CD4-positive, CD25-positive, alpha-beta regulatory T cell (primary cell): ENCODE results near the gene HNRNPA3. TPM values are rescaled to one million over a fixed set of nuclear protein-coding genes. Genes with fewer than 3 reads are reported as not detected.
"Not testable (repeated sequence)": the region's sequence is repeated elsewhere in the genome, so short reads cannot be mapped to it uniquely, and the experiment has no call there.

ENCODE experiments used
- ATAC-seq, 2 donors: fragments of 150-1000 bp; cut with Tn5 transposase; one replicate each; pipeline ENCODE4 v1.10.0; 2021; ENCODE audit warnings: low read depth in 2 of 2, moderate number of reproducible peaks in 2 of 2, moderate library complexity in 1 of 2
- DNase-seq, 3 donors: peaks; one replicate each; pipeline versions ENCODE4 v3.0.0 to v3.0.0-alpha.2; 2012 to 2022; ENCODE audit warnings: mixed read lengths in 1 of 3
- H3K27ac ChIP-seq: one replicate; pipeline ENCODE4 v1.7.0; 2013; ENCODE audit warnings: mild to moderate bottlenecking, low read length; ENCODE audit not compliant: insufficient read depth, poor library complexity, severe bottlenecking
- H3K27me3 ChIP-seq: one replicate; pipeline ENCODE4 v1.7.0; 2013; ENCODE audit warnings: low read length; ENCODE audit not compliant: control insufficient read depth, insufficient read depth
- H3K36me3 ChIP-seq: one replicate; pipeline ENCODE4 v1.7.0; 2013; ENCODE audit warnings: mild to moderate bottlenecking, low read length, moderate library complexity; ENCODE audit not compliant: control insufficient read depth, insufficient read depth
- H3K4me1 ChIP-seq: 2 replicates; pipeline ENCODE4 v1.7.0; 2013; ENCODE audit warnings: mild to moderate bottlenecking, low read length; ENCODE audit not compliant: insufficient read depth, control insufficient read depth, poor library complexity, severe bottlenecking
- H3K4me3 ChIP-seq: one replicate; pipeline ENCODE4 v1.7.0; 2013; ENCODE audit warnings: low read depth, mild to moderate bottlenecking, low read length, moderate library complexity
- H3K9me3 ChIP-seq, 2 experiments: 1 replicate in 1 of 2; 2 replicates in 1 of 2; pipeline ENCODE4 v1.7.0; 2013; ENCODE audit warnings: low read length in 2 of 2, mild to moderate bottlenecking in 1 of 2, moderate library complexity in 1 of 2; ENCODE audit not compliant: control insufficient read depth in 2 of 2
- H3K27ac Mint-ChIP-seq, 3 donors: one replicate each; pipeline ENCODE4 v1.8.0; 2020 to 2022; ENCODE audit warnings: mild to moderate bottlenecking in 3 of 3, mixed read lengths in 3 of 3, moderate library complexity in 2 of 3
- H3K27me3 Mint-ChIP-seq: one replicate; pipeline ENCODE4 v1.8.0; 2022; ENCODE audit warnings: mild to moderate bottlenecking, mixed read lengths
- H3K36me3 Mint-ChIP-seq: one replicate; pipeline ENCODE4 v1.8.0; 2020; ENCODE audit warnings: mixed read lengths
- H3K4me1 Mint-ChIP-seq, 4 donors: one replicate each; pipeline ENCODE4 v1.8.0; 2020 to 2022; ENCODE audit warnings: mixed read lengths in 4 of 4, mild to moderate bottlenecking in 1 of 4
- H3K4me3 Mint-ChIP-seq, 4 donors: one replicate each; pipeline ENCODE4 v1.8.0; 2020 to 2022; ENCODE audit warnings: mild to moderate bottlenecking in 4 of 4, mixed read lengths in 4 of 4, moderate library complexity in 3 of 4
- H3K9me3 Mint-ChIP-seq, 7 donors: one replicate each; pipeline ENCODE4 v1.8.0; 2020 to 2022; ENCODE audit warnings: mixed read lengths in 7 of 7, mild to moderate bottlenecking in 3 of 7, moderate library complexity in 2 of 7
- polyA plus RNA-seq, 4 donors: library from polyadenylated mRNA; unstranded; fragments of 300-500 nt; fragmentation: Illumina TruSeq; gene quantifications; one replicate each; pipeline ENCODE4 v1.2.3, GENCODE V29; 2021
- total RNA-seq: library from RNA; stranded (reverse); gene quantifications from one replicate; pipeline ENCODE4 v1.2.3, GENCODE V29; 2022

The HNRNPA3 gene
- total and polyA plus RNA-seq, 5 donors from 2014 or later, result 38.8 to 231 (median 58.1) TPM

GRCh38 chr2:177180269-177181000 is 32.2 kb upstream of the HNRNPA3 start:
- Mint-ChIP-seq H3K4me1 (no peaks in the 10 kb centered on the region), H3K27me3 (peaks cover 25% of the 10 kb centered on the region), H3K27ac (no peak overlapping the region), H3K4me3 (no peak overlapping the region), H3K9me3 (no peaks in the 10 kb centered on the region), H3K36me3 (no peaks in the 10 kb centered on the region)
- no peaks in the 10 kb centered on the region for H3K4me1 ChIP-seq
- H3K27ac ChIP-seq, result no peak overlapping the region
- H3K9me3 ChIP-seq, result no peaks in the 10 kb centered on the region
- no peak for ATAC-seq
- no peak overlapping the region for H3K4me3 ChIP-seq
- DNase-seq, result no peak
- peaks cover 3% of the 10 kb centered on the region for H3K27me3 ChIP-seq
- no peaks in the 10 kb centered on the region for H3K36me3 ChIP-seq

GRCh38 chr2:177183860-177184259 is 28.7 kb upstream of the HNRNPA3 start:
- DNase-seq (no peak), ATAC-seq (no peak)
- Mint-ChIP-seq H3K4me3 (no peak overlapping the region), H3K27me3 (peaks cover 19% of the 10 kb centered on the region), H3K9me3 (no peaks in the 10 kb centered on the region), H3K36me3 (no peaks in the 10 kb centered on the region), H3K27ac (no peak overlapping the region), H3K4me1 (no peaks in the 10 kb centered on the region)
- Histone ChIP-seq H3K4me3 (no peak overlapping the region), H3K36me3 (no peaks in the 10 kb centered on the region), H3K27me3 (no peaks in the 10 kb centered on the region), H3K4me1 (no peaks in the 10 kb centered on the region), H3K9me3 (no peaks in the 10 kb centered on the region), H3K27ac (no peak overlapping the region)

GRCh38 chr2:177184606-177185005 is 28.0 kb upstream of the HNRNPA3 start:
- Histone ChIP-seq H3K4me3 (no peak overlapping the region), H3K27ac (no peak overlapping the region), H3K4me1 (no peaks in the 10 kb centered on the region), H3K9me3 (no peaks in the 10 kb centered on the region), H3K27me3 (no peaks in the 10 kb centered on the region), H3K36me3 (no peaks in the 10 kb centered on the region)
- H3K9me3 Mint-ChIP-seq, result no peaks in the 10 kb centered on the region
- ATAC-seq (no peak), DNase-seq (no peak)
- no peak overlapping the region for H3K27ac Mint-ChIP-seq
- H3K36me3 Mint-ChIP-seq, result no peaks in the 10 kb centered on the region
- peaks cover 19% of the 10 kb centered on the region for H3K27me3 Mint-ChIP-seq
- no peak overlapping the region for H3K4me3 Mint-ChIP-seq
- H3K4me1 Mint-ChIP-seq, result no peaks in the 10 kb centered on the region

- not testable (repeated sequence) for H3K27ac ChIP-seq, H3K27me3 ChIP-seq, H3K36me3 Mint-ChIP-seq, H3K4me3 ChIP-seq, H3K36me3 ChIP-seq, H3K9me3 ChIP-seq, H3K4me1 Mint-ChIP-seq, DNase-seq, H3K4me3 Mint-ChIP-seq, H3K4me1 ChIP-seq, ATAC-seq, H3K9me3 Mint-ChIP-seq, H3K27ac Mint-ChIP-seq
- H3K27me3 Mint-ChIP-seq, result peaks cover 19% of the 10 kb centered on the region
These were observed 26.6 kb upstream of the HNRNPA3 start for GRCh38 chr2:177186038-177186437.

GRCh38 chr2:177187631-177188312 is 24.8 kb upstream of the HNRNPA3 start:
- peaks cover 19% of the 10 kb centered on the region for H3K27me3 Mint-ChIP-seq
- no peak for ATAC-seq

GRCh38 chr2:177188482-177189469 is 23.8 kb upstream of the HNRNPA3 start:
- H3K36me3 Mint-ChIP-seq, result no peaks in the 10 kb centered on the region
- no peaks in the 10 kb centered on the region for H3K27me3 ChIP-seq
- no peak for DNase-seq
- H3K4me3 Mint-ChIP-seq, result no peak overlapping the region
- H3K27me3 Mint-ChIP-seq, result peaks cover 9% of the 10 kb centered on the region
- H3K36me3 ChIP-seq, result no peaks in the 10 kb centered on the region
- ATAC-seq, result no peak
- no peaks in the 10 kb centered on the region for H3K9me3 ChIP-seq
- no peak overlapping the region for H3K4me3 ChIP-seq
- no peaks in the 10 kb centered on the region for H3K9me3 Mint-ChIP-seq
- H3K27ac ChIP-seq, result no peak overlapping the region
- peak overlapping the region in 1 of 3 donors; percentile 51 for H3K27ac Mint-ChIP-seq
- H3K4me1 ChIP-seq, result peaks cover 5% of the 10 kb centered on the region
- H3K4me1 Mint-ChIP-seq, result peaks cover 0 to 4% (median 3%) of the 10 kb centered on the region in 4 donors

More at GRCh38 chr2:177187631-177188312, 24.8 kb upstream of the HNRNPA3 start:
- Mint-ChIP-seq H3K9me3 (no peaks in the 10 kb centered on the region), H3K36me3 (no peaks in the 10 kb centered on the region), H3K4me3 (no peak overlapping the region), H3K27ac (no peak overlapping the region), H3K4me1 (no peaks in the 10 kb centered on the region)
- Histone ChIP-seq H3K4me3 (no peak overlapping the region), H3K27ac (no peak overlapping the region), H3K4me1 (no peaks in the 10 kb centered on the region), H3K27me3 (no peaks in the 10 kb centered on the region), H3K36me3 (no peaks in the 10 kb centered on the region), H3K9me3 (no peaks in the 10 kb centered on the region)
- no peak for DNase-seq

- no peaks in the 10 kb centered on the region for H3K36me3 Mint-ChIP-seq
- Histone ChIP-seq H3K27ac (no peak overlapping the region), H3K27me3 (no peaks in the 10 kb centered on the region), H3K4me3 (no peak overlapping the region), H3K9me3 (no peaks in the 10 kb centered on the region), H3K36me3 (no peaks in the 10 kb centered on the region), H3K4me1 (peaks cover 5% of the 10 kb centered on the region)
- H3K4me3 Mint-ChIP-seq, result no peak overlapping the region
- no peak overlapping the region for H3K27ac Mint-ChIP-seq
- ATAC-seq (no peak), DNase-seq (no peak)
- H3K9me3 Mint-ChIP-seq, result no peaks in the 10 kb centered on the region
- peaks cover 0 to 5% (median 3%) of the 10 kb centered on the region in 4 donors for H3K4me1 Mint-ChIP-seq
- peaks cover 5% of the 10 kb centered on the region for H3K27me3 Mint-ChIP-seq
These were observed 21.7 kb upstream of the HNRNPA3 start for GRCh38 chr2:177190941-177191340.
